Measurements from ENCODE around the gene ANK3. TPM values are rescaled to one million over a fixed set of nuclear protein-coding genes. Genes with fewer than 3 reads are reported as not detected.

The ANK3 gene
- total RNA-seq, 4 donors from 2014 or later = 6.4 to 23.2 (median 13.5) TPM

DNA sequence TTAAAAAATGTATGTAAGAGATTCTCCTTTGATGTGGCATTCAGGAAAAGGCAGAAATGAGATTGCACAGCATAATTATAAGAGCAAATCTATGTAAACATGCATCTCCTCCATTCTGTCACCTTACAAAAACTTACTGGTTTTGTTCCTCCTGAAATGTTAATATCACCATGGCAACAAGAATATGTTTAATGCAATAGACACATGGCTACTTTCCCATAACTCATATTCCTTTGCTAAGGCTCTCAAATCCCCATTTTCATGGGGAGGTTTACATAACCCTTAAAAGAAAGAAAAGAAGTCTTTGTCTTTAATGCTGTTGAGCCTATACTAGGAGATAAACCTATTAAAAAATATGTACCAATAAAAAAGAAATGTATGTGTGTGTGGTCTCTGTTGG is 136.2 kb downstream of the ANK3 start:
- TF ChIP-seq, protein P1, sequence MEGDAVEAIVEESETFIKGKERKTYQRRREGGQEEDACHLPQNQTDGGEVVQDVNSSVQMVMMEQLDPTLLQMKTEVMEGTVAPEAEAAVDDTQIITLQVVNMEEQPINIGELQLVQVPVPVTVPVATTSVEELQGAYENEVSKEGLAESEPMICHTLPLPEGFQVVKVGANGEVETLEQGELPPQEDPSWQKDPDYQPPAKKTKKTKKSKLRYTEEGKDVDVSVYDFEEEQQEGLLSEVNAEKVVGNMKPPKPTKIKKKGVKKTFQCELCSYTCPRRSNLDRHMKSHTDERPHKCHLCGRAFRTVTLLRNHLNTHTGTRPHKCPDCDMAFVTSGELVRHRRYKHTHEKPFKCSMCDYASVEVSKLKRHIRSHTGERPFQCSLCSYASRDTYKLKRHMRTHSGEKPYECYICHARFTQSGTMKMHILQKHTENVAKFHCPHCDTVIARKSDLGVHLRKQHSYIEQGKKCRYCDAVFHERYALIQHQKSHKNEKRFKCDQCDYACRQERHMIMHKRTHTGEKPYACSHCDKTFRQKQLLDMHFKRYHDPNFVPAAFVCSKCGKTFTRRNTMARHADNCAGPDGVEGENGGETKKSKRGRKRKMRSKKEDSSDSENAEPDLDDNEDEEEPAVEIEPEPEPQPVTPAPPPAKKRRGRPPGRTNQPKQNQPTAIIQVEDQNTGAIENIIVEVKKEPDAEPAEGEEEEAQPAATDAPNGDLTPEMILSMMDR (IDR thresholded peaks at IDR 0.05; ENCODE audit: low read depth) = no peak

DNA sequence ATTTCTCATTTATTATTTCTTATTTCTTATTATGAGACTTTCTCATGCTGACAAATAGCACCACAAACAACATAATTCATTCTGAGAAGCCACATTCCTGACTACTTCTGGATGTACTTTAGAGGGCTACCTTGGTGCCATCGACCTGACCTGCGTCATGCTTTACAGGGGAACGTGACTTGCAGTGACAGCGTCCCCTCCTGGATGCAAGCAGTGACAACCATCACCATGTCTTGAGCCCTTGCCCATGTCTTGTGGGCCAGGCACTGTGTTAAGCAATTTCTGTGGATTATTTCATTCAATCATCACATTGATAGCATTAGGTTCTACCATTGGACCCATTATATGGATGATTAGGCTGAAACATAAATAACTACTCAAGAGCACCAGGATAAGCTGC is 137.0 kb downstream of the ANK3 start:
- TF ChIP-seq, protein P1 (IDR thresholded peaks at IDR 0.05; ENCODE audit: low read depth) = no peak

DNA sequence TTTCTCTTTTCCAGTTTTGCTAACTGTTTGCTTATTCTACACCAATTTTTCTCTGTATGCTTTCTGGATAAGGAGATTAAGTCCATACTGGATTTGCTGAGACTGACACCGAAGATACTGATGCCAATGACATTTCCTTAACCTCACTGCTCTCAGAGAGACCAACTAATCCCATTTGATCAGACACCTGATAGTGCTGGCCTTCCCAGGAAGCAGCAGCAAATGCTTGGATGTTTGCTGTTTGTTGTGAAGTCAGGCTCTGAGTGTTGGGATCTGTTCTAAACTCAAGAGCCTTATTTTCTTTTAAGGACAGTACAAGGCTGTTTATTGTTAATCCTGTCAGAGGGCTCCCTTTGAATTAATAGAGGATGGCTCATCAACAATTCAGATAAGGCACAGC is 143.3 kb downstream of the ANK3 start:
- TF ChIP-seq, protein P1 (IDR thresholded peaks at IDR 0.05; ENCODE audit: low read depth) = no peak

DNA sequence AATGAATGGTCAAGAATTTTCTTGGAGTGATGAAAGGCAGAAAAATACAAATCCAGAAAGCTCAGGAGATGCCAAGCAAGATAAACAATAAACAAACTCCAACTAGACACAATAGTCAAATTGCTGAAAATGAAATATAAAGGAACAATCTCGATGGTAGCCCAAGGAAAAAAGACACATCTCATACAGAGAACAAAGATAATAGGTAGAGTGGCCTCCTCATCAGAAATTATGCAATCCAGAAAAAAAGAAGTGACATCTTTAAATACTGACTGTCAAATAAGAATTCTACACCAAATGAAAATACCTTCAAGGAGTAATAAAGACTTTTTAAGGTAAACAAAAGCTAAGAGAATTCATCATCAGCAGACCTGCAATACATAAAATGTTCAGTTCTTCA is 150.4 kb downstream of the ANK3 start:
- TF ChIP-seq, protein P1 (IDR thresholded peaks at IDR 0.05; ENCODE audit: low read depth) = no peak

DNA sequence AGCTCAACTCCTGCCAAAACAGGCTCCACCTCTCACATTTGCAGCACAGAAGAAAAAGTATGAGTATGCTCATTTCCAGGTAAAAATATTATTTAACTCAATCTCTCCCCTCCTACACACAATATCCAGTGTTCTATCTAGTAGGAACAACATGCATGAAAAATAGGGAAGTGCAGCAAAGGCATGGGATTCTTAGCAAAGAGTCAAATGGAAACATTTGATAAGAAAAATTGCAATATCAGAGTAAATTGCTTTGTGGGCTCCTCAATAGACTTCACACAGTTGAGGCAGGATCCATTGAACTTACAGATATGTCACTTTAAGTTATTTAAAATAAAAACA is 150.9 kb downstream of the ANK3 start:
- TF ChIP-seq, protein P1 (IDR thresholded peaks at IDR 0.05; ENCODE audit: low read depth) = no peak

DNA sequence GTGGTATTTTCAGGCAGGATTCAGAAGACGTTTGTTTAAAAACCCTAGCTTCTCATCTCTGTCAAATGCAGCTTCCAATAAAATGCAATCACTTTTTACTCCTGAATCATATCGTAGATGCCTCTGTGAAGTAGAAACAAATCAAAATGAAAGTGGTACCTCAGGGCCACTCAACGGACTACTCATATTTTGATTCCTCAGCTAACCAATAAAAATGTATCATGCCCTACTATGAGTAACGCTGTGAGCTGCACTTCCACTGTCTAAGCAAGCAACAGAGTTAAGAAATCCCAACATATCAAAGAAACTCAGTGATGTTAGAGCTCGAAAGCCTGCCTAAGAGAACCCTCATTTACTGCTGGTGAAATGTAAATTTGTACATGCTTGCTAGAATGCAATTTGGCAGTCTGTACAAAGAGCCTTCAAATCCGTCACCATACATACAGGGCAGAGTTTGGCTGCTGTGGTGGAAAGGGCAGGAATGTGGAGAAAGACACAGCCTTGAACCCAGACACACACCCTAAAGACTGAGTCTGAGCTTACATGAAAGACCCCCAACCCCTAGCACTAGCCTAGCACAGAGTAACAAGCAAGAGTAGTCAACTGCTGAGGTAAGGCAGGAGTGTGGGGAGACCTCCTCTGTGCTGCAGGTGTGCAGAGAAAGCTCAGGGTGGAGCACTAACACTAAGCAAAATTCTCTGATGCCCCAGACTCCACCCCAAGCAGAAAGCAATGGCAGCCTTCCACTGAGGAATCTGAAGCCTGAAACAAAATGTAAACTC is 151.5 kb downstream of the ANK3 start:
- TF ChIP-seq, protein P1 (IDR thresholded peaks at IDR 0.05; ENCODE audit: low read depth) = no peak

DNA sequence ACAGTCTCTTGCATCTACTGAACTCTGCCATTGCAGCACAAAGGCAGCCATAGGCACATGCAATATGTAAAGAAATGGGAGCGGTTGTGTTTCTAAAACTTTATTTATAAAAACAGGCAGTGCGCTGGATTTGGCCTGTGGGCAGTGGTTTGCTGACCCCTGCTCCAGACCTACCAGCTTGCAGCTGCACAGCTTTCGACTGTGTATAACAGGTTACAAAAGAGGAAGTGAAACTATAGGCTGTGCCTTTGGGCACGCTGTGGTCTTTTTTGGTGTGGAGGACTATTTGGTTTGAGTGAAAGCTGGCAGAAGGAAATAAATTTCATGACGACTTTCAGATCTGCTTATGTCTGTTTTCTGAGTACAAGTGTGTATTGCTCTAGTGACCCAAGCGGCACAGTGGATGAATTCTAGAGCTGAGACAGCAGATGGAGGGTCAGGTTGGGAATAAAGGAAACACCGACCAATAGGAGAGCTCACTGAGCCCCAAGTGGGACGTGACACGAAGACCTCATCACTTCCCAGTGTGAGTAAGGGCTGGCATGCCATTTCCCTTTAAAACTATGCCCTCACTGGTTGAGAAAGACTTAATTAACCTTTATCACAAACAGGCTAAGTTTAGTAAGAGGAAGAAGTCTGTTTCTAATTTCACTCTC is 152.7 kb downstream of the ANK3 start:
- TF ChIP-seq, protein P1 (IDR thresholded peaks at IDR 0.05; ENCODE audit: low read depth) = no peak
